Measurements from ENCODE around the gene VSIG10L.

GRCh38 chr19:51370230-51370629 is 28.3 kb upstream of the VSIG10L start:
- TF ChIP-seq, protein P1, sequence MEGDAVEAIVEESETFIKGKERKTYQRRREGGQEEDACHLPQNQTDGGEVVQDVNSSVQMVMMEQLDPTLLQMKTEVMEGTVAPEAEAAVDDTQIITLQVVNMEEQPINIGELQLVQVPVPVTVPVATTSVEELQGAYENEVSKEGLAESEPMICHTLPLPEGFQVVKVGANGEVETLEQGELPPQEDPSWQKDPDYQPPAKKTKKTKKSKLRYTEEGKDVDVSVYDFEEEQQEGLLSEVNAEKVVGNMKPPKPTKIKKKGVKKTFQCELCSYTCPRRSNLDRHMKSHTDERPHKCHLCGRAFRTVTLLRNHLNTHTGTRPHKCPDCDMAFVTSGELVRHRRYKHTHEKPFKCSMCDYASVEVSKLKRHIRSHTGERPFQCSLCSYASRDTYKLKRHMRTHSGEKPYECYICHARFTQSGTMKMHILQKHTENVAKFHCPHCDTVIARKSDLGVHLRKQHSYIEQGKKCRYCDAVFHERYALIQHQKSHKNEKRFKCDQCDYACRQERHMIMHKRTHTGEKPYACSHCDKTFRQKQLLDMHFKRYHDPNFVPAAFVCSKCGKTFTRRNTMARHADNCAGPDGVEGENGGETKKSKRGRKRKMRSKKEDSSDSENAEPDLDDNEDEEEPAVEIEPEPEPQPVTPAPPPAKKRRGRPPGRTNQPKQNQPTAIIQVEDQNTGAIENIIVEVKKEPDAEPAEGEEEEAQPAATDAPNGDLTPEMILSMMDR (IDR thresholded peaks at IDR 0.05) = no peak
- no peak for TF ChIP-seq POLR2A (IDR thresholded peaks at IDR 0.05)

Measured in body of pancreas (tissue), 4 donors.